PC-3 (cell line): ENCODE measurements around the gene OR51A2. TPM values are rescaled to one million over a fixed set of nuclear protein-coding genes. Genes with fewer than 3 reads are reported as not detected.

Experiments
- ATAC-seq: fragments of 200-7000 bp; cut with Tn5 transposase; 2 replicates; pipeline ENCODE4 v1.9.1; 2020; ENCODE audit warnings: mild to moderate bottlenecking, moderate library complexity
- BruUV-seq: library from RNA; stranded (reverse); fragments of 400-500 nt; replicated peaks from 2 replicates; lab custom pipeline; 2021; lab: Mats Ljungman, UMichigan
- CTCF ChIA-PET: fragments of 300-600 bp; sonication (Branson Sonifier 250); formaldehyde crosslinking; loops from one replicate; lab custom pipeline; 2022; ENCODE audit warnings: antibody characterized with exemption; lab: Charles Lee
- POLR2A ChIA-PET: fragments of 300-600 bp; sonication (Branson Sonifier 250); formaldehyde crosslinking; loops from one replicate; lab custom pipeline; 2022; ENCODE audit warnings: antibody characterized with exemption; ENCODE audit not compliant: unreplicated experiment; lab: Charles Lee
- DNase-seq: peaks from one replicate; pipeline ENCODE4 v3.0.0-alpha.2; 2015
- H2AFZ ChIP-seq: fragments of 300-600 bp; sonication (generic); 2 replicates; pipeline ENCODE4 v1.6.0; 2016; ENCODE audit warnings: antibody characterized with exemption, low read length
- H3F3A ChIP-seq: fragments of 300-600 bp; sonication (generic); one replicate; pipeline ENCODE4 v1.6.0; 2017; ENCODE audit warnings: antibody characterized with exemption, low read length, control low read depth, mild to moderate bottlenecking; ENCODE audit not compliant: unreplicated experiment
- H3K27ac ChIP-seq: fragments of 300-600 bp; sonication (generic); 2 replicates; pipeline ENCODE4 v1.5.1; 2016; ENCODE audit warnings: mild to moderate bottlenecking, low read length
- H3K27me3 ChIP-seq: fragments of 300-600 bp; sonication (generic); 2 replicates; pipeline ENCODE4 v1.6.1; 2016; ENCODE audit warnings: low read length, mixed read lengths
- H3K36me3 ChIP-seq: fragments of 300-600 bp; sonication (generic); 2 replicates; pipeline ENCODE4 v1.6.1; 2016; ENCODE audit warnings: low read depth, mixed run types, low read length, mixed read lengths
- H3K4me1 ChIP-seq: fragments of 300-600 bp; sonication (generic); 2 replicates; pipeline ENCODE4 v1.5.1; 2016; ENCODE audit warnings: low read length; ENCODE audit not compliant: insufficient read depth
- H3K4me2 ChIP-seq: fragments of 300-600 bp; sonication (generic); 2 replicates; pipeline ENCODE4 v1.6.0; 2016; ENCODE audit warnings: low read length
- H3K4me3 ChIP-seq: fragments of 300-600 bp; sonication (generic); 2 replicates; pipeline ENCODE4 v1.5.1; 2016; ENCODE audit warnings: mild to moderate bottlenecking, low read length, mixed read lengths
- H3K79me2 ChIP-seq: fragments of 300-600 bp; sonication (generic); 2 replicates; pipeline ENCODE4 v1.6.1; 2017; ENCODE audit warnings: low read length, mixed read lengths
- H3K9ac ChIP-seq: fragments of 300-600 bp; sonication (generic); 2 replicates; pipeline ENCODE4 v1.6.0; 2016; ENCODE audit warnings: mild to moderate bottlenecking, low read length
- H3K9me2 ChIP-seq: fragments of 300-600 bp; sonication (generic); replicated peaks from 2 replicates; pipeline ENCODE4 v1.6.1; 2016; ENCODE audit warnings: mixed run types, low read length, mixed read lengths
- H3K9me3 ChIP-seq: fragments of 300-600 bp; sonication (generic); 2 replicates; pipeline ENCODE4 v1.6.1; 2016; ENCODE audit warnings: low read length, mixed read lengths
- H4K20me1 ChIP-seq: fragments of 300-600 bp; sonication (generic); 2 replicates; pipeline ENCODE4 v1.6.1; 2016; ENCODE audit warnings: low read length, mixed read lengths
- EZH2 ChIP-seq: fragments of 300-600 bp; sonication (generic); IDR thresholded peaks from one replicate; pipeline ENCODE4 v1.6.1; 2017; ENCODE audit warnings: antibody characterized with exemption, mild to moderate bottlenecking, low read length; ENCODE audit not compliant: unreplicated experiment
- EZH2phosphoT487 ChIP-seq: fragments of 300-600 bp; sonication (generic); IDR thresholded peaks from 2 replicates; pipeline ENCODE4 v1.6.1; 2018; ENCODE audit warnings: mild to moderate bottlenecking, antibody characterized with exemption, low read length, borderline replicate concordance
- intact Hi-C: fragments of 100-400 bp; cut with micrococcal nuclease; formaldehyde crosslinking; loops from 2 replicates; pipeline ENCODE4 v1.9.0; 2023
- total RNA-seq: library from RNA; depleted of rRNA; stranded (reverse); fragments of >200 nt; gene quantifications from 2 replicates; pipeline ENCODE4 v1.2.3, GENCODE V29; 2014
- TF ChIP-seq, protein P1 (sequence below): fragments of 300-600 bp; sonication (generic); conservative IDR thresholded peaks from 2 replicates; pipeline ENCODE4 v1.5.1; 2017; ENCODE audit warnings: antibody characterized with exemption, low read depth, mild to moderate bottlenecking, low read length

OR51A2 gene
- total RNA-seq, 1 experiment from 2014 or later, result not detected

DNA sequence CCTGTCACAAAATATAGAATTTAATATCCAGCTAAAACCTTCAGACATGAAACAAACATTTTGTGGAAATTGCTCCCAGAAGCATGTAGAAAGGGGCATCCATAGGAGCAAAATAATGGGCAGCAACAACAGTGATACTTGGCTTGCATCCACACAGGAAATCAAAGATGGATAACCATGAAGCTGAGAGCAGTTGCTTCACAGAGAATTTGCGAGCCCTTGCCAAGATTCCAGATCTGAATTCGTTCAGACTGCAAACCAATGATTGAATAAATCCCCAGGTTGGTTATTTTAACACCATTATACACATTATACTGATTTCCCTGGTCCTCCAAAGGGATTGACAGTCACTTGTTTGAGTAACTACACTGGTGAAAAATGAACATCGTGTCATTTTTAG lies 23.5 kb upstream of the OR51A2 start:
- Histone ChIP-seq H4K20me1 (no peaks in the 10 kb centered on the region), H3K9me2 (no peaks in the 10 kb centered on the region), H3K27me3 (no peaks in the 10 kb centered on the region), H3K27ac (no peak overlapping the region), H3K4me2 (no peak overlapping the region), H3K4me1 (no peaks in the 10 kb centered on the region), H3K9me3 (0 out of 2 replicates have a peak, but pooled peaks cover 3% of the 10 kb centered on the region), H3F3A (no peaks in the 10 kb centered on the region), H3K4me3 (no peak overlapping the region), H3K79me2 (no peaks in the 10 kb centered on the region), H2AFZ (no peak overlapping the region), H3K36me3 (no peaks in the 10 kb centered on the region), H3K9ac (no peak overlapping the region)
- ATAC-seq, result no peak
- intact Hi-C loops, result no loop called here
- BruUV-seq, result no TSS peak
- TF ChIP-seq EZH2phosphoT487 (no peak), EZH2 (no peak)
- TF ChIP-seq, protein P1, sequence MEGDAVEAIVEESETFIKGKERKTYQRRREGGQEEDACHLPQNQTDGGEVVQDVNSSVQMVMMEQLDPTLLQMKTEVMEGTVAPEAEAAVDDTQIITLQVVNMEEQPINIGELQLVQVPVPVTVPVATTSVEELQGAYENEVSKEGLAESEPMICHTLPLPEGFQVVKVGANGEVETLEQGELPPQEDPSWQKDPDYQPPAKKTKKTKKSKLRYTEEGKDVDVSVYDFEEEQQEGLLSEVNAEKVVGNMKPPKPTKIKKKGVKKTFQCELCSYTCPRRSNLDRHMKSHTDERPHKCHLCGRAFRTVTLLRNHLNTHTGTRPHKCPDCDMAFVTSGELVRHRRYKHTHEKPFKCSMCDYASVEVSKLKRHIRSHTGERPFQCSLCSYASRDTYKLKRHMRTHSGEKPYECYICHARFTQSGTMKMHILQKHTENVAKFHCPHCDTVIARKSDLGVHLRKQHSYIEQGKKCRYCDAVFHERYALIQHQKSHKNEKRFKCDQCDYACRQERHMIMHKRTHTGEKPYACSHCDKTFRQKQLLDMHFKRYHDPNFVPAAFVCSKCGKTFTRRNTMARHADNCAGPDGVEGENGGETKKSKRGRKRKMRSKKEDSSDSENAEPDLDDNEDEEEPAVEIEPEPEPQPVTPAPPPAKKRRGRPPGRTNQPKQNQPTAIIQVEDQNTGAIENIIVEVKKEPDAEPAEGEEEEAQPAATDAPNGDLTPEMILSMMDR, result no peak
- DNase-seq, result no peak
- ChIA-PET POLR2A (no interaction called here), CTCF (no interaction called here)

DNA sequence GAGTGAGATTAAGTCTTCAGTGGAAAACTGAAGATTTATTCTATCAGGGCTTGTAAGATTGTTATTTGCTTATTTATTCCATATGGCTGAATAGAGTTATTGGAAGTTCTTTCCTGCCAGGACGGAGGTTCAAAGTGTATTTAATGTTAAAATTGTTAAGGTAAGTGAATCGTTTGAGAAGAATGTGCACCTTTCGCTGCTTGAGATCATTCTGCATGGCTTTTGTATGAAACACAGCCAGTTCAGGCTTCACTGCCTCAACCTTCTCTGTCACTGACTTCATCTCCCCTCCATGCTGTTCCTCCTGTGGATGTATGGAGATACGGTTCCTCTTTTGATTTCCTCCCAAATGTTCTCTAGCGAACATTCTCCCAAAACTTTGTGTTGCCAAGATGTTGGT lies 19.9 kb upstream of the OR51A2 start:
- no peak overlapping the region for H3K9ac ChIP-seq
- no peak overlapping the region for H3K4me3 ChIP-seq
- intact Hi-C loops, result no loop called here
- no TSS peak for BruUV-seq
- no peaks in the 10 kb centered on the region for H3K9me2 ChIP-seq
- CTCF ChIA-PET, result no interaction called here
- 0 out of 2 replicates have a peak, but pooled peaks cover 3% of the 10 kb centered on the region for H3K9me3 ChIP-seq
- no peaks in the 10 kb centered on the region for H3K4me1 ChIP-seq
- no peaks in the 10 kb centered on the region for H4K20me1 ChIP-seq
- POLR2A ChIA-PET, result no interaction called here
- TF ChIP-seq, protein P1, result no peak
- no peak for DNase-seq
- ATAC-seq, result no peak
- no peaks in the 10 kb centered on the region for H3F3A ChIP-seq
- H3K27ac ChIP-seq, result no peak overlapping the region
- no peaks in the 10 kb centered on the region for H3K27me3 ChIP-seq
- no peaks in the 10 kb centered on the region for H3K79me2 ChIP-seq
- no peak overlapping the region for H3K4me2 ChIP-seq
- no peak overlapping the region for H2AFZ ChIP-seq
- no peaks in the 10 kb centered on the region for H3K36me3 ChIP-seq

DNA sequence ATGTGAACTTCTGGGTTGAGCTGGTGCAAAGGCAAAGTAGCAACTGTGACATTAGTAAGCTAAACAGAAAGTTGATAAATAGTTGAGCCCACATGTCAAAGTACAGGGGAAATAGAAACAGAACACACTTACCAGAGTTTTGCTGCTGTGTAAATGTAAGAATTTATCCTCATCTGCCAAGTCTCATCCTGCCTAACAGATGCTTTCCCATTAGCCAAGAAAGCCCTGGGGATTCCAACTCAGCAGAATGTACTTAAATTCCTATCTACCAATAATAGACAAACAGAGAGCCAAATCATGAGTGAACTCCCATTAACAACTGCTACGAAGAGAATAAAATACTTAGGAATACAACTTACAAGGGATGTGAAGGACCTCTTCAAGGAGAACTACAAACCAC lies 7.3 kb upstream of the OR51A2 start:
- Histone ChIP-seq H3K4me3 (no peak overlapping the region), H3K36me3 (no peaks in the 10 kb centered on the region), H4K20me1 (no peaks in the 10 kb centered on the region), H3F3A (no peaks in the 10 kb centered on the region), H3K9me3 (no peaks in the 10 kb centered on the region), H3K27ac (no peak overlapping the region), H3K4me2 (no peak overlapping the region), H3K4me1 (no peaks in the 10 kb centered on the region), H3K9ac (no peak overlapping the region), H3K27me3 (no peaks in the 10 kb centered on the region), H3K9me2 (no peaks in the 10 kb centered on the region), H2AFZ (no peak overlapping the region), H3K79me2 (no peaks in the 10 kb centered on the region)
- ATAC-seq (no peak), DNase-seq (no peak)
- no TSS peak for BruUV-seq
- ChIA-PET CTCF (no interaction called here), POLR2A (no interaction called here)
- intact Hi-C loops, result no loop called here
- TF ChIP-seq, protein P1, result no peak
- no peak for TF ChIP-seq EZH2phosphoT487
- TF ChIP-seq EZH2, result no peak
